Endothelial cell (in vitro differentiated cells): ENCODE data around the gene OLAH. TPM values are rescaled to one million over a fixed set of nuclear protein-coding genes. Genes with fewer than 3 reads are reported as not detected.

Experiments
- DNase-seq: peaks from one replicate; pipeline ENCODE4 v3.0.0; 2021; ENCODE audit warnings: low spot score
- H3K27ac Mint-ChIP-seq: one replicate; pipeline ENCODE4 v1.8.0; 2021; ENCODE audit warnings: mixed read lengths, inconsistent platforms; ENCODE audit not compliant: unreplicated experiment
- H3K27me3 Mint-ChIP-seq: one replicate; pipeline ENCODE4 v1.8.0; 2021; ENCODE audit warnings: mild to moderate bottlenecking, moderate library complexity, mixed read lengths, inconsistent platforms; ENCODE audit not compliant: unreplicated experiment
- H3K36me3 Mint-ChIP-seq: one replicate; pipeline ENCODE4 v1.8.0; 2021; ENCODE audit warnings: mild to moderate bottlenecking, low read depth, mixed read lengths, inconsistent platforms; ENCODE audit not compliant: unreplicated experiment
- H3K4me1 Mint-ChIP-seq: one replicate; pipeline ENCODE4 v1.8.0; 2021; ENCODE audit warnings: mild to moderate bottlenecking, mixed read lengths, inconsistent platforms; ENCODE audit not compliant: unreplicated experiment
- H3K4me3 Mint-ChIP-seq: one replicate; pipeline ENCODE4 v1.8.0; 2021; ENCODE audit warnings: mild to moderate bottlenecking, mixed read lengths, inconsistent platforms; ENCODE audit not compliant: unreplicated experiment
- H3K9me3 Mint-ChIP-seq: one replicate; pipeline ENCODE4 v1.8.0; 2021; ENCODE audit warnings: mixed read lengths, inconsistent platforms; ENCODE audit not compliant: unreplicated experiment
- total RNA-seq: library from RNA; stranded (reverse); fragmentation: NEBNext Ultra II Directional; extraction: Animal tissue kit (Norgen Biotek cat#: 25700); gene quantifications from one replicate; pipeline ENCODE4 v1.2.1, GENCODE V29; 2021; ENCODE audit not compliant: unreplicated experiment
- TF ChIP-seq, protein P1 (sequence below): fragments of 200-600 bp; sonication (generic); IDR thresholded peaks from one replicate; pipeline ENCODE4 v1.5.0; 2021; ENCODE audit warnings: antibody characterized with exemption; ENCODE audit not compliant: unreplicated experiment

Gene OLAH
- total RNA-seq, 1 donor from 2014 or later: 0.54 TPM

DNA sequence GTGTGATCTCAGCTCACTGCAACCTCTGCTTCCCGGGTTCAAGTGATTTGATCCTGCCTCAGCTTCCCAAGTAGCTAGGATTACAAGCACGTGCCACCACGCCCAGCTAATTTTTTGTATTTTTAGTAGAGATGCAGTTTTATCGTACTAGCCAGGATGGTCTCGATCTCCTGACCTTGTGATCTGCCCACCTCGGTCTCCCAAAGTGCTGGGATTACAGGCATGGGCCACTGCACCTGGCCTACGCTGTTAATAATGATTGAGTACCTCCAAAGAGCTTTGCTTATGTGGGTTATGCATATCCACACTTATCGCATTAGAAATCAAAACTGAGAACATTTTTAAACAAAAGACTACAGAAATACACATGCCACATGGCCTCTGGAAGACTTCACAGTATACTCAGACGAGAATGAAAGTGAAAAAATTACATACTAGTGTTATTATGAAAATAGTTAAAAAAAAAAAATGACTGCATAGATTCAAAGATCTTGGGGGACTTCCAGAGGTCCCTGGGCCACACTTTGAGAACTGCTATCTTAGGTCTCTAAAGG, 78.8 kb downstream of the OLAH start:
- peaks cover 2% of the 10 kb centered on the region for H3K27me3 Mint-ChIP-seq
- H3K4me1 Mint-ChIP-seq: no peaks in the 10 kb centered on the region
- TF ChIP-seq, protein P1, sequence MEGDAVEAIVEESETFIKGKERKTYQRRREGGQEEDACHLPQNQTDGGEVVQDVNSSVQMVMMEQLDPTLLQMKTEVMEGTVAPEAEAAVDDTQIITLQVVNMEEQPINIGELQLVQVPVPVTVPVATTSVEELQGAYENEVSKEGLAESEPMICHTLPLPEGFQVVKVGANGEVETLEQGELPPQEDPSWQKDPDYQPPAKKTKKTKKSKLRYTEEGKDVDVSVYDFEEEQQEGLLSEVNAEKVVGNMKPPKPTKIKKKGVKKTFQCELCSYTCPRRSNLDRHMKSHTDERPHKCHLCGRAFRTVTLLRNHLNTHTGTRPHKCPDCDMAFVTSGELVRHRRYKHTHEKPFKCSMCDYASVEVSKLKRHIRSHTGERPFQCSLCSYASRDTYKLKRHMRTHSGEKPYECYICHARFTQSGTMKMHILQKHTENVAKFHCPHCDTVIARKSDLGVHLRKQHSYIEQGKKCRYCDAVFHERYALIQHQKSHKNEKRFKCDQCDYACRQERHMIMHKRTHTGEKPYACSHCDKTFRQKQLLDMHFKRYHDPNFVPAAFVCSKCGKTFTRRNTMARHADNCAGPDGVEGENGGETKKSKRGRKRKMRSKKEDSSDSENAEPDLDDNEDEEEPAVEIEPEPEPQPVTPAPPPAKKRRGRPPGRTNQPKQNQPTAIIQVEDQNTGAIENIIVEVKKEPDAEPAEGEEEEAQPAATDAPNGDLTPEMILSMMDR: no peak
- no peaks in the 10 kb centered on the region for H3K9me3 Mint-ChIP-seq
- peaks cover 11% of the 10 kb centered on the region for H3K36me3 Mint-ChIP-seq
- no peak overlapping the region for H3K4me3 Mint-ChIP-seq
- DNase-seq: no peak
- H3K27ac Mint-ChIP-seq: no peak overlapping the region

Other genes starting within 250 kb of the OLAH start
- gene CDNF, start 205.9 kb upstream of the OLAH start, total RNA-seq: 1.9 TPM
- 14.2 TPM for gene HSPA14, start 205.6 kb upstream of the OLAH start, total RNA-seq
- gene MSANTD7, start 205.6 kb upstream of the OLAH start, total RNA-seq: 17.9 TPM
- gene SUV39H2, start 165.1 kb upstream of the OLAH start, total RNA-seq: 15.6 TPM
- 5.5 TPM for gene DCLRE1C, start 89.8 kb upstream of the OLAH start, total RNA-seq
- 0.80 TPM for gene MEIG1, start 84.6 kb upstream of the OLAH start, total RNA-seq
- 0.33 TPM for gene ACBD7, start 44.8 kb downstream of the OLAH start, total RNA-seq
- gene RPP38, start 53.4 kb downstream of the OLAH start, total RNA-seq: 13.0 TPM
- gene NMT2, start 124.8 kb downstream of the OLAH start, total RNA-seq: 7.4 TPM